ENCODE data around the gene SNAPIN. TPM values are rescaled to one million over a fixed set of nuclear protein-coding genes. Genes with fewer than 3 reads are reported as not detected.

The SNAPIN gene
- total RNA-seq, 1 donor from 2014 or later, result 61.7 TPM

DNA sequence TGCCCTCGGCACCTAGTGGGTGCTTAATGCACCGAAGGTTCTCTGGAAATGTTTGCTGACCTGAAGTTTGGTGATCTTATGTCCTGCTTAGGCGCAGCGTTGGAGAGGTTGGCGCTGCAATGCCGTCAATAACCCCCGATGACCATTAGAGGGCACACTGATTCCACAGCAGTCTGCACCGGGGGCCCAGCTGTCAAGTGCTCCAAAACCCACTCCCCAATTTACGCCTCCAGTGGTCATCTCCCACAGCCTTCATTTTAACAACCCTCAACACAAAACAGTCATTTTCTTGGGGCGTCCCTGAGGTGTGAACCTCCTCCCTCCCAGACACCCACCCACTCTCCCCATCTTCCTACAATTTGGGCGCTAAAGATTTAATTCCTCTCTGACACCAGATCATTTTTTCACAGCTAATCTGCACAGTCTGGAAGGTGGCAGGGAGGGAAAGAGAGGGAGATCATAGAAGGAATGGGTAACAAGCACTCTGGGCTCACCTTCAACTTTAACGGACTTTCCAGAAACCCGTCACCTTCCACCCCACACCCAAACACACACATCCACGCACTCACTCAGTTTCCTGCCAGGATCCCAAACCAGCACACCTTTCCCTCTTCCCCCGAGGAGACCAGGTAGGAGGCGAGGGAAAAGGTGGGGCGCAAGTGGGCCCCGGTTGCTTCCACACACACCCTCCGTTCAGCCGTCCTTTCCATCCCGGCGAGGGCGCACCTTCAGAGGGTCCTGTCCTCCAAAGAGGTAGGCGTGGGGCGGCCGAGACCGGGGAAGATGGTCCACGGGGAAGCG lies 19.4 kb downstream of the SNAPIN start:
- DNase-seq (ENCODE audit: low read depth, low spot score), result no peak

DNA sequence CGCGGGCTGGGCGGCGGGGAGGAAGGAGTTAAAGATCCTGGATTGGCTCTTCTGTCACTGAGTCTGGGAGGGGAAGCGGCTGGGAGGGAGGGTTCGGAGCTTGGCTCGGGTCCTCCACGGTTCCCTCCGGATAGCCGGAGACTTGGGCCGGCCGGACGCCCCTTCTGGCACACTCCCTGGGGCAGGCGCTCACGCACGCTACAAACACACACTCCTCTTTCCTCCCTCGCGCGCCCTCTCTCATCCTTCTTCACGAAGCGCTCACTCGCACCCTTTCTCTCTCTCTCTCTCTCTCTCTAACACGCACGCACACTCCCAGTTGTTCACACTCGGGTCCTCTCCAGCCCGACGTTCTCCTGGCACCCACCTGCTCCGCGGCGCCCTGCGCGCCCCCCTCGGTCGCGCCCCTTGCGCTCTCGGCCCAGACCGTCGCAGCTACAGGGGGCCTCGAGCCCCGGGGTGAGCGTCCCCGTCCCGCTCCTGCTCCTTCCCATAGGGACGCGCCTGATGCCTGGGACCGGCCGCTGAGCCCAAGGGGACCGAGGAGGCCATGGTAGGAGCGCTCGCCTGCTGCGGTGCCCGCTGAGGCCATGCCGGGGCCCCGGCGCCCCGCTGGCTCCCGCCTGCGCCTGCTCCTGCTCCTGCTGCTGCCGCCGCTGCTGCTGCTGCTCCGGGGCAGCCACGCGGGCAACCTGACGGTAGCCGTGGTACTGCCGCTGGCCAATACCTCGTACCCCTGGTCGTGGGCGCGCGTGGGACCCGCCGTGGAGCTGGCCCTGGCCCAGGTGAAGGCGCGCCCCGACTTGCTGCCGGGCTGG lies 20.2 kb downstream of the SNAPIN start, which contains the start of gene NPR1:
NPR1 (plus strand) TSS at position 170 of the 818 bp plus-strand sequence; CDS start at position 591, 421 bp downstream.
- no peak for DNase-seq (ENCODE audit: low read depth, low spot score)

- no peak for DNase-seq (ENCODE audit: low read depth, low spot score)
Observed at GRCh38 chr1:153679337-153680119, 21.0 kb downstream of the SNAPIN start.

DNA sequence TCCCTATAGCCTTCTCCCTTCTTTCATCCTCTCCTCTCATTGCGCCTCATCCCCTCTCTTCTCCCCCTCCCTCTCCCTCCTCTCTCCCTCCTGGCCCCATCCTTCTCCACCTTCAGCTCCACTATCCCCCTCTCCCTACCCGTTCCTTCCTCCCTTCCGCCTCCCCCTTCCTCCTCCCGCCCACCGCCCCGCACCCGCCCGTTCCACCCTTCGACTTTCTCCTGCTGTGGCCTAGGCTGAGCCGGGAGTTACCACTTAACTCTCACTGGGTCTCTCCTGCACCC lies 21.6 kb downstream of the SNAPIN start:
- DNase-seq (ENCODE audit: low read depth, low spot score), result no peak

DNA sequence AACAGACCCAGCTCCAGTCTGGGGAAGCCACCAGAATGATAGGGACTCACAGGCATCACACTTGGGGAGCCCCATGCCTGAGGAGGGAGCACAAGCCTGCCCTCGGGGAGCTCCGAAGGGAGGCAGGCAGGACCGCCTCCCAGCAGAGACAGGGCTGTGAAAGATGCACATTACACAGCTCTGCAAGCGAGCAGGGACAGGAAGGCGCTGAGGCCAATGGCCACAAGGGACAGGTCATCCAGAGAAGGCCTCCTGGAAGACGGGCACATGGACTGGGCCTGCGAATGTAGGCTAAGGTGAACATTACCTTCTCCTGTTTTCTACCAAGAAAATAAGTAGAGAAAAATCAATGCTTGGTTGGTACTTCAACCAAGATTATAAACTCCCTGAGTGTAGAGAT lies 24.2 kb downstream of the SNAPIN start:
- no peak for DNase-seq (ENCODE audit: low read depth, low spot score)

- no peak for DNase-seq (ENCODE audit: low read depth, low spot score)
Observed at GRCh38 chr1:153683854-153684253, 25.4 kb downstream of the SNAPIN start.

- DNase-seq (ENCODE audit: low read depth, low spot score), result no peak
Observed at GRCh38 chr1:153684892-153685291, 26.4 kb downstream of the SNAPIN start.

- DNase-seq (ENCODE audit: low read depth, low spot score), result no peak
Observed at GRCh38 chr1:153685544-153686340, 27.2 kb downstream of the SNAPIN start.

- no peak for DNase-seq (ENCODE audit: low read depth, low spot score)
Observed at GRCh38 chr1:153687346-153688125, 29.0 kb downstream of the SNAPIN start.

DNA sequence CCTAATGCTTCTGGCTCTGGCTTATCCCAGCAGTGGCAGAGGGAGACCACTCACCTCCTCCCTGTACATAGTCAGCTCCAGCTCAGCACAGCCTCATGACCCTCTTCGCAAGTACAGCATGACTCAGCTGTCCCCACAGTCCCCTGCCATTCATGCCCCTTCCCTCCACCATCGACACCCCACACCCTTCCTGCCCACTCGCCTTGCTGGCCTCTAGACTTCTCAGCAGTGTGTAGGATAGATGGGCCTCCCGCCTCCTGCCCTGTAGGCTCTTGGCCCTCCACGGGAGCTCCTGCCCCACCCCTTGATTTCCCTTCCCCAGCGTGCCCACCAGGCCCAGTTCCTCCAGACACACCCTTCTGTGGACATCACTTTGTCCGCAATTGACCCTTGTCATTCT lies 29.8 kb downstream of the SNAPIN start:
- DNase-seq (ENCODE audit: low read depth, low spot score), result no peak

GRCh38 chr1:153688736-153689328 lies 30.3 kb downstream of the SNAPIN start:
- DNase-seq (ENCODE audit: low read depth, low spot score), result no peak

DNA sequence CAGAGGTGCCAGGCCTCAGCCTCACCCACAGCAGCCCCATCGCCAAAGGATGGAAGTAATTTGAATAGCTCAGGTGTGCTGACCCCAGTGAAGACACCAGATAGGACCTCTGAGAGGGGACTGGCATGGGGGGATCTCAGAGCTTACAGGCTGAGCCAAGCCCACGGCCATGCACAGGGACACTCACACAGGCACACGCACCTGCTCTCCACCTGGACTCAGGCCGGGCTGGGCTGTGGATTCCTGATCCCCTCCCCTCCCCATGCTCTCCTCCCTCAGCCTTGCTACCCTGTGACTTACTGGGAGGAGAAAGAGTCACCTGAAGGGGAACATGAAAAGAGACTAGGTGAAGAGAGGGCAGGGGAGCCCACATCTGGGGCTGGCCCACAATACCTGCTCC lies 35.0 kb downstream of the SNAPIN start:
- no peak for DNase-seq (ENCODE audit: low read depth, low spot score)

DNA sequence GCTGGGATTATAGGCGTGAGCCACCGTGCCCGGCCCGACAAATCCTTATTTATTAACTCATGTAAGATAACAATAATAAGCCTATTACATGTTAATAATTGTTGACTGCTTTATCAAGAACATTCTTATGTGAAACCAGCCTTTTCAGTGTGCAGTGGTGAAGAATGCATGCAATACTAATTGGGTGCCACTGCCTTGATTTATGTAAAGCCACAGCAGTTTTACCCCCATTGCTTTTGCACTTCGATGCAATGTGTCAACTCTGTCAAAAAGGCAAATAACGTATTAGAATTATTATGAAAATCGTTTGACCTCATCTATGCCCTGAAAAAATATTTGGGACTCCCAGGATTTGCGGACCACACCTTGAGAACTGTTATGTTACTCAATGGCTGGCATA lies 38.2 kb downstream of the SNAPIN start:
- DNase-seq (ENCODE audit: low read depth, low spot score), result no peak

- no peak for DNase-seq (ENCODE audit: low read depth, low spot score)
Observed at GRCh38 chr1:153697191-153698019, 38.9 kb downstream of the SNAPIN start.

- DNase-seq (ENCODE audit: low read depth, low spot score), result peak; percentile 90
Observed at GRCh38 chr1:153698020-153698922, 39.8 kb downstream of the SNAPIN start.

DNA sequence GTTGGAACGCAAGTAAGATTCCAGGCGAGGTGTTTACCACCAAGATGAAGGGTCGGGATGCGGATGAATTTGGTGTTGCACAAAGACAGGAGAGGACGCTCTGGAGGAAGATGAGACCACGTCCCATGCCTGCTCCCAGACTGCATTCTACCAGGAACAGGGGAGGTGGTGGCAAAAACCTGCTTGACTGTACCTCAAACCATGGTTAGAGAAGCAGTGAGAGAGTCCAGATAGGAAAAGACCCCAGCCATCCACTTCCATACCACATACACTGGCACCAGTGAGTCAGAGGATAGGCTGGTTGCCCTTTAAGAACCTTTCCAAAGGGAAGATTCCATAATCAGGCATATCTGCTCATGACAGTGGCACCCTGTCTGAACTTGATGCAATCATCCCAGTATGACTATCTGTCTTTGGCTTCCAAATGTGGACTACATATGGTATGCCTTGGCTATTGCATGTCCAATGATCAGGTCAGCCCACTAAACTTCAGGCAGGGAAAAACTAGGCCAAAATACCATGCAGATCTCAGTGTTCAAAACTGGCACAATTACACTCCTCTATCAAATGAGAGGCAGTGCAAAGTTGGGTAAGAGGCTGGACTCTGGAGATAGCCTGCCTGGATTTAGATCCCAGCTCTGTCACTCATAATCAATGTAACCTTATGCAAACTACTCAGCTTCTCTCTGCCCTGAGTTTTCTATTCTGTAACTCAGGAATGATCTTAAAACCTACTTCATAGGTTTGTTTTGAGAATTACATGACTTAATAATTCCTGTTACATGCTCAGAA lies 40.6 kb downstream of the SNAPIN start:
- DNase-seq (ENCODE audit: low read depth, low spot score), result no peak

DNA sequence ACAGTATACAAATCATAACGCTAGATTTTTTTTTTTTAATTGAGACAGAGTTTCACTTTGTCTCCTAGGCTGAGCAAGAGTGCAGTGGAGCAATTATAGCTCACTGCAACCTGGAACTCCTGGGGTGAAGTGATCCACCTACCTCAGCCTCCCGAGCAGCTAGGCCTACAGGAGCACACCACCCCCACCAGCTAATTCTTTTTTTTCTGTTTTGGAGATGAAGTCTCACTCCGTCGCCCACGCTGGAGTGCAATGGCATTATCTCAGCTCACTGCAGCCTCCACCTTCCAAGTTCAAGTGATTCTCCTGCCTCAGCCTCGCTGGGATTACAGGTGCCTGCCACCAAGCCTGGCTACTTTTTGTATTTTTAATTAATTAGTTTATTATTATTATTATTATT lies 41.3 kb downstream of the SNAPIN start:
- no peak for DNase-seq (ENCODE audit: low read depth, low spot score)
